GM12891 (cell line): Measurements from ENCODE around the gene WDR49.
"Not testable (repeated sequence)": the region's sequence is repeated elsewhere in the genome, so short reads cannot be mapped to it uniquely, and the experiment has no call there.

Experiments used
- DNase-seq: peaks from one replicate; pipeline ENCODE4 v3.0.0; 2011; ENCODE audit warnings: low spot score; ENCODE audit not compliant: insufficient read length
- FAIRE-seq: peaks from 2 replicates; lab custom pipeline; 2011; peaks lifted over from hg19 to GRCh38; lab: Jason Lieb, UNC
- PAX5 ChIP-seq: IDR thresholded peaks from 2 replicates; pipeline ENCODE4 v1.6.1; 2011; ENCODE audit warnings: low read length, moderate library complexity, mild to moderate bottlenecking; ENCODE audit not compliant: insufficient read depth, severe bottlenecking
- POLR2A ChIP-seq: IDR thresholded peaks from 2 replicates; pipeline ENCODE4 v1.6.1; 2011; ENCODE audit warnings: low read depth, low read length, control low read depth
- POLR2AphosphoS5 ChIP-seq: IDR thresholded peaks from 2 replicates; pipeline ENCODE4 v1.6.1; 2011; ENCODE audit warnings: low read depth, low read length, control low read depth
- POU2F2 ChIP-seq: IDR thresholded peaks from 2 replicates; pipeline ENCODE4 v1.6.1; 2011; ENCODE audit warnings: low read depth, mild to moderate bottlenecking, control low read depth, low read length, moderate library complexity
- SPI1 ChIP-seq: IDR thresholded peaks from 2 replicates; pipeline ENCODE4 v1.6.1; 2011; ENCODE audit warnings: low read depth, low read length, control low read depth
- TAF1 ChIP-seq: IDR thresholded peaks from 2 replicates; pipeline ENCODE4 v1.6.1; 2011; ENCODE audit warnings: low read depth, low read length, control low read depth

The WDR49 gene

GRCh38 chr3:167644611-167645010, 9.1 kb downstream of the WDR49 start:
- no peak for DNase-seq
- TF ChIP-seq TAF1 (no peak), POLR2A (no peak), SPI1 (no peak), POU2F2 (no peak), PAX5 (no peak), POLR2AphosphoS5 (no peak)
- no peak for FAIRE-seq

GRCh38 chr3:167631471-167631870, 22.3 kb downstream of the WDR49 start:
- DNase-seq = no peak
- TF ChIP-seq TAF1 = no peak
- TF ChIP-seq POLR2A = no peak
- no peak for TF ChIP-seq POLR2AphosphoS5
- TF ChIP-seq POU2F2 = no peak
- no peak for TF ChIP-seq SPI1
- no peak for TF ChIP-seq PAX5
- no peak for FAIRE-seq

GRCh38 chr3:167626490-167626889, 27.3 kb downstream of the WDR49 start:
- no peak for FAIRE-seq
- no peak for TF ChIP-seq PAX5
- TF ChIP-seq POLR2AphosphoS5 = no peak
- TF ChIP-seq POU2F2 = no peak
- TF ChIP-seq SPI1 = no peak
- no peak for TF ChIP-seq POLR2A
- no peak for DNase-seq

- FAIRE-seq = no peak
- TF ChIP-seq TAF1 (no peak), POU2F2 (no peak), POLR2AphosphoS5 (no peak), SPI1 (no peak), POLR2A (no peak), PAX5 (no peak)
These were observed 38.7 kb downstream of the WDR49 start for GRCh38 chr3:167615030-167615429.

GRCh38 chr3:167614196-167614595, 39.5 kb downstream of the WDR49 start:
- DNase-seq, FAIRE-seq: not testable (repeated sequence)

More at GRCh38 chr3:167615030-167615429, 38.7 kb downstream of the WDR49 start:
- DNase-seq = no peak

GRCh38 chr3:167611718-167612117, 42.0 kb downstream of the WDR49 start:
- FAIRE-seq = no peak

GRCh38 chr3:167609156-167609555, 44.6 kb downstream of the WDR49 start:
- TF ChIP-seq PAX5 (no peak), POU2F2 (no peak), SPI1 (no peak), TAF1 (no peak), POLR2AphosphoS5 (no peak), POLR2A (no peak)
- DNase-seq (no peak), FAIRE-seq (no peak)

More at GRCh38 chr3:167611718-167612117, 42.0 kb downstream of the WDR49 start:
- TF ChIP-seq POLR2A (no peak), SPI1 (no peak), PAX5 (no peak), POU2F2 (no peak), POLR2AphosphoS5 (no peak), TAF1 (no peak)
- DNase-seq = no peak

- no peak for FAIRE-seq
- no peak for DNase-seq
- TF ChIP-seq POLR2A (no peak), POLR2AphosphoS5 (no peak), PAX5 (no peak), TAF1 (no peak), POU2F2 (no peak), SPI1 (no peak)
These were observed 46.9 kb downstream of the WDR49 start for GRCh38 chr3:167606836-167607235.

- TF ChIP-seq PAX5 (no peak), POLR2AphosphoS5 (no peak), POLR2A (no peak), POU2F2 (no peak), SPI1 (no peak), TAF1 (no peak)
- no peak for FAIRE-seq
- DNase-seq = no peak
These were observed 47.9 kb downstream of the WDR49 start for GRCh38 chr3:167605871-167606270.

GRCh38 chr3:167602041-167602440, 51.7 kb downstream of the WDR49 start:
- DNase-seq (no peak), FAIRE-seq (no peak)
- TF ChIP-seq POLR2A = no peak

GRCh38 chr3:167587651-167588050, 66.1 kb downstream of the WDR49 start:
- DNase-seq (no peak), FAIRE-seq (no peak)
- TF ChIP-seq TAF1 = no peak
- no peak for TF ChIP-seq POLR2A
